ENCODE results near the gene MRPL28. TPM values are rescaled to one million over a fixed set of nuclear protein-coding genes. Genes with fewer than 3 reads are reported as not detected.
"Not testable (repeated sequence)": the region's sequence is repeated elsewhere in the genome, so short reads cannot be mapped to it uniquely, and the experiment has no call there.

Gene MRPL28
- polyA plus RNA-seq, 1 donor: 47.8 TPM

DNA sequence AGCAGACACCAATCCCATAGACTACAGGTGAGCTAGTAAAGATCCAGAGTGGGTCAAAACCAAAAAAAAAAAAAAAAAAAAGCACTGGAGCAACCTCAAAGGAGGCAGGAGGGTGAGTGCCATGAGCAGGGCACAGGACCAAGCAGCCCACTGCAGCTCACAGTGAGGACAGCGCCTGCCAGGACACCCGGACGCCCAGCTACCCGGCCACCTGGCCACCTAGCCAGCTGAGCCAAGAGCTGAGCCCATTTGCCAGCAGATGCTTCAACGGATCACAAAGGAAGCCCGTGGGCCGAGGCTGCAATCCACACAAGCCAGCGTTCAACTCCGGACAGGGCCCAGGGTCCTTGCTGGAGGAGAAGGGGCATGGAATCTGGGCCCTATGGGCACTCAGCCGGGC lies 32.9 kb downstream of the MRPL28 start:
- DNase-seq: no peak

DNA sequence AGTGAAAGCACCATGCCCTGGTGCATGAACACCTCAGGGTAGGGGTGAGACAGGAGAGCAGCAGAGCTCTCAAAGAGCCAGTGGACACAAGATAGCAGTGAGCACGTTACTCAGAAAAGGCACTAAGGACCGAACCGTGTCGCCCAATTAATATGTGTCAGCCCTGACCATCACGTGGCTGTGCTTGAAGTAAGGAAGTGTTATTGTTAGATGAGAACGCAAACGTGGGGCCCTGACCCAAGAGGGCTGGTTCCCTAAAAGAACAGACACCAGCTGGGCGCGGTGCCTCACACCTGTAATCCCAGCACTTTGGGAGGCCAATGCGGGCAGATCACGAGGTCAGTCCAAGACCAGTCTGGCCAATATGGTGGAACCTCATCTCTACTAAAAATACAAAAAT lies 34.1 kb downstream of the MRPL28 start:
- DNase-seq: no peak

DNA sequence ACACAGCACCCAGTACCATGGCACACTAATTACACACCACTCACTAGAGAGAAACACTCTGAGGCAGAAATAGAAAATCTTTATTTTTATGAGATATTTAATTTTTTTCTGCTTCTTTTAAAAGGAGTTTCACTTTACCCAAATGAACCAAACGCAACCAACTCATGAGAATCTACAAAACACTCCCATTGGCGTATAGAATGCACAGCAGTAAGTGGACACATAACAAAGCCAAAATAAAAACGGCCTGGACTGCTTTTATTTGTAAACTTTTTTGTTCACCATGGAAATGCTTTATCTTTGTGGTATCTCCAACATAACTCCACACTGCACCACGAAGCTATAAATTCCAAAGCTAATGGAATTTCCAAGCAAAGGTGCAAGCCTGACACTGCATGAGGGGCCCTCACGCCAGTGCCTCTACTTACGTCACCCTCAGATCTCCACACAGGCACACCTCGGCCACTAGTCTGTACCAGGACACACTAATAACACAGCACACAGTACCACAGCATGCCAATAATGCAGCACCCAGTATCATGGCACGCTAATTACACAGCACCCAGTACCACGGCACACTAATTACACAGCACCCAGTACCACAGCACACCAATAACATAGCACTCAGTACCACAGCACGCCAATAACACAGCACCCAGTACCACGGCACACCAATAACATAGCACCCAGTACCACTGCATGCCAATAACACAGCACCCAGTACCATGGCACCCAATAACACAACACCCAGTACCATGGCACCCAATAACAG lies 35.3 kb downstream of the MRPL28 start:
- DNase-seq: not testable (repeated sequence)

DNA sequence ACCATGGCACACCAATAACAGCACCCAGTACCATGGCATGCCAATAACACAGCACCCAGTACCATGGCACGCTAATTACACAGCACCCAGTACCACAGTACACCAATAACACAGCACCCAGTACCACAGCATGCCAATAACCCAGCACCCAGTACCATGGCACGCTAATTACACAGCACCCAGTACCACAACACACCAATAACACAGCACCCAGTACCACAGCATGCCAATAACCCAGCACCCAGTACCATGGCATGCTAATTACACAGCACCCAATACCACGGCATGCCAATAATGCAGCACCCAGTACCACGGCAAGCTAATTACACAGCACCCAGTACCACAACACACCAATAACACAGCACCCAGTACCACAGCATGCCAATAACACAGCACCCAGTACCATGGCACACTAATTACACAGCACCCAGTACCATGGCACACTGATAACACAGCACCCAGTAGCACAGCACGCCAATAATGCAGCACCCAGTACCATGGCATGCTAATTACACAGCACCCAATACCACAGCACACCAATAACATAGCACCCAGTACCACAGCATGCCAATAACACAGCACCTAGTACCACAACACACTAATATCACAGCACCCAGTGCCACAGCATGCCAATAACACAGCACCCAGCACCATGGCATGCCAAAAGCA lies 36.0 kb downstream of the MRPL28 start:
- not testable (repeated sequence) for DNase-seq

DNA sequence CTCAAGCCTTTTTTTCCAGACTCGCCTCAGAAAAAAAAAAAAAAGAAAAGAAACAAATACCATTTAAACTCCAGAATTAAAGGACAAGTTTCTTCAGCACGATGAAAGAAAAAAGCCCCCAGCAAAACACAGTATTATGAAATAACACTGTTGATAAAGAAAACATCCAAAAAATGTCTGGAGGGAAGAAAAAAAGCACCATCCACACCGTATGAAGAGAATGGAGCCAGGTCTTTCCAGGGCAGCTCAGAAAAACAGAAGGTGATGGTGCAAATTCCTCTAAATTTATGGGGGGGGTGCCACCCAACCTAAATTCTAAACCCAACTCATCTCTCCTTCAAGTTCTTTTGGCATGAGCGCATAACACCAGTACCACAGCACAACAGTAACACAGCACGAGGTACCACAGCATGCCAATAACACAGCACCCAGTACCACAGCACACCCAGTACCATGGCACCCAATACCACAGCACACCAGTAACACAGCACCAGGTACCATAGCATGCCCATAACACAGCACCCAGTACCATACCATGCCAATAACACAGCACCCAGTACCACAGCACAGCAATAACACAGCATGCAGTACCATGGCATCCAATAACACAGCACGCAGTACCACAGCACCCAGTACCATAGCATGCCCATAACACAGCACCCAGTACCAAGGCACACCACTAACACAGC lies 36.8 kb downstream of the MRPL28 start:
- DNase-seq: no peak

DNA sequence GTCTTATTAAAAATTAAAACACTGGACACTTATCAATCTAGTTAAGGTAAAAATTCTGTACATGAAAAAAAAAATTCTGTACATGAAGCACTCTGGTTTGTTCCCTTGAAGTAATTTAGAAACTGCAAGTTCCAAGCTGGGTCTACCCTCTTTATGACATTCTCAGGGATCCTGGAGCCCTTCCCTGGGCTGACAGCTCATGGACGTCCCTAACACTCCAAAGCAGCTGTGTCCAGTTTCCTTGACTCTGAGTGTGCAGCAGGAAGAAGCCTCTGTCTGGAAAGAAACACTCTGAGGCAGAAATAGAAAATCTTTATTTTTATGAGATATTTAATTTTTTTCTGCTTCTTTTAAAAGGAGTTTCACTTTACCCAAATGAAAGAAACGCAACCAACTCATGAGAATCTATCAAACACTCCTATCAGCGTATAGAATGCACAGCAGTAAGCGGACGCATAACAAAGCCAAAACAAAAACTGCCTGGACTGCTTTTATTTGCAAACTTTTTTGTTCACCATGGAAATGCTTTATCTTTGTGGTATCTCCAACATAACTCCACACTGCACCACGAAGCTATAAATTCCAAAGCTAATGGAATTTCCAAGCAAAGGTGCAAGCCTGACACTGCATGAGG lies 39.0 kb downstream of the MRPL28 start:
- DNase-seq: peak; percentile 67

DNA sequence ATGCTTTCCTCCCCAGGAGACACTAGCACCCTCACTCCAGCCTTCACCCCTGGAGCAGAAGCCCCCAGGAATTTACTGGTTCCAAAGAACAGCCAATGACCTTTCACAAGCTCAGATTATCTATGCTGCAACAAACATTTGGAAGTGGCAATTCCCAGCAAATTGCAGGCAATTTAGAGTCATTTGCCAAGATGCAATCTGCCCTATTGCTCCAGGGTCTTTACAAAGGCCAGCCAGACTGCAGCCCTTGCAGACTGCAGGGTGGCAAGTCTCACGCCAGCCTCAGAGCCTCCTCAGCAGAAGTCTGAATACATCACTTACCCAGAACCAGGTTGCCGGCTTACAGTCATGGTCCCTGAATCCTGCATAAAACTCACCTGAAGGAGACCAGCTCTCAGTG lies 39.6 kb downstream of the MRPL28 start:
- no peak for DNase-seq

DNA sequence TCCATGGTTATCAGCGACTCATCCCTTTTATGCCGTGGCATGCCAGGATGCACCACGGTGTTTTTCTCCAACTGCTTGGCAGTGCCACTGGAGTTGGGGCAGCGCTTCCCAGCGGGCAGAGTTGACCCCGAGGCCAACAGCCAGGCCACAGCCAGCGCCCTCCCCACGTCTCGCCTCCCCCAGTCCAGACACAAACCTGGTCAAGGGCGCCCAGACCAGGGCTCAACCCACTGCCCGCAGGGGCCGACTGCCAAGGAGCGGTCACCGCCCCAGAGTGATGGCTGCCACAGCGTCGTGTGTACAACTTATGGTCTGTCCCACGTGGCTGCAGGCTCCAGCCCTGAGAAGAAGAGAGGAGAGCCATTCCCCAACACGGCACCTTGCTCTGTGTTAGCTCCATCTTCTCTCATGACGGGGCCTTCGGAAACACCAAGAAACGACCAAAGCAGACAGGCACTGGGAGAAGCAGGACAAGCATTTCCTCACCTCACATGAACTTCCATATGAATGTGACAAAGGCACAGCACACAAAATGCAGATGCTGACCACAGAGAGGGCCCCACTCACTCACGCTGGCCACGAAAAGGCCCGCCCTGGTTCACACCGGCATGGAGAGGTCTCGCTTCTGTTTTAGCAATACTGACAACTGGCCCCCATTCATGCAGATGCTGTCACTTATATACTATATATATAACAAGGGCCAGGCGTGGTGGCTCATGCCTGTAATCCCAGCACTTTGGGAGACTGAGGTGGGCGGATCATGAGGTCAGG lies 44.8 kb downstream of the MRPL28 start:
- no peak for DNase-seq

DNA sequence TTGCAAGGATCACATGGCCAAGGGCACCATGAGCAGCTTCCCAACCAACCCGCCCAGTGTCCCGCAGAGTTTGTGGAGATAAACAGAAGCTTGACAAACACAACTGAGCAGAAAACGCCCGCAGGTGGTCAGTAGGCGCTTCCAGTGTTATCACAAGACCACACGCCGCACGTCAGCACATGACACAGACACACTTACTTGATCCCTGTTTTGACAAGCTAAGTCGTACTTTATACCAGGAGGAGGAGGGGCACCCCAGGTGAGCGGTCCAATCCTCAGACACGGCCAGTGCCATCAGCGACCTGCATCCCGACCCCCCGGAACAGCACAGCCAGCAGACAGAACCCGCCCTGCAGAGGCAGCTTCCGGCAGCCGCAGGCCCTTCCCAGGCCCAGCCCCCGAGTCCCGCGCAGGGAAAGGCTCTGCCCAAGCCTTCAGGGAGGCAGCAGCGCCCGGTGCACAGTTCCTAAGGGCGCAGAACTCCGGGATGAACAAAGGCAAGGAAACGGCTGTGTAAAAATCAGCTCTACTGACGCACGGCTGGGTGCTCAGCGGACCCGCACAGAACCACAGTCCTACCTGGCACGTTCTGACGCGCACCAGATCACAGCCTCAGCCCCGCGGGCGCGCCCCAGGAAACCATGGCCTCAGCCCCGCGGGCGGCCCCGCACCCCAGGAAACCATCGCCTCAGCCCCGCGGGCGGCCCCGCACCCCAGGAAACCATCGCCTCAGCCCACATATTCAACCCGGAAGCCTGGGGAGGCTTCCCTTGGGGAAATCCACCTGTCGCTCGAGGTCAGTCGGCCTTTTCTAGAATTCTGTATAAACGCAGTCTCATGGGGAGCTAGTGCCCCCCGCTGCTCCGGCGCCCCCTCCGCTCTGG lies 45.6 kb downstream of the MRPL28 start:
- DNase-seq: no peak

DNA sequence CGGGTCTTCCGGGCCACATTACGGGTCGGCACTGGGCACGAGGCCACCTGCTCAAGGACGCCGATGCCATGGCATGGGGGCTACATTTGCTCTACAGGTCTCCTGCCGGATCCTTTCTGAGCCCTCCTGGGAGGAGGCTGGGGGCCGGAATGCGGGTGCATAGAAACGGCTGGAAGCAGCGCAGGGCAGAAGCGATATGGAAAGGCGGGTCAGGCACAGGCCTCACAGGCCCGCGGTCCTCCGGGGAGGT lies 46.2 kb downstream of the MRPL28 start:
- DNase-seq: no peak

DNA sequence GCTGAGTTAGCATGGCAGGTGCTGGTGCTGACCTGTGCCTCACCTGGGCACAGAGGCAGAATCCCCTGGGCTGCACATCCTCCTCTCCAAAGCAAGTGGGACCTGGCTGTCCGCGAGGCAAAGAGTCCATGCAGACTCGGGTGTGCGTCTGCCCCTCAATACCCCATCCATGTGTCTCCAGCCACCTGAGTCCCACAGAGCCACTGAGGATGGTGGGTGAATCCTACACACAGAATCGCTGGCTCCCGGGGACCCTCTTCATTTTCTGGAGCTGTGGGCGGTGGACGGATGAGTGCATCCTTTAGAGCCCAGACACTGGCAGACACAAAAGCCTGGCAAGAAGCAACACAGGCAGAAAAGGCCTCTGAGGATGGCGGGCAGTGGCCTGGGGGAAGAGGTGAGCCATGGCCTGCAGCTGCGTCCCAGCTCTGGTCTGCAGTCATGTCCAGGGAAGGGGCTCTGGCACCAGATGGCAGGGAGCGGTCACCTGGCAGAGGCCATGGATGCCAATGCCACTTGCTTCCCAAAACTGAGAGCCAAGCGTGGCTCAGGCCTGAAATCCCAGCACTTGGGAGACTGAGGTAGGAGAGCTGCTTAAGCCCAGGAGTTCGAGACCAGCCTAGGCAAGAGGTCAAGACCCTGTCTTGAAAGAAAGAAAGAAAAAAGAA lies 47.7 kb downstream of the MRPL28 start:
- no peak for DNase-seq

DNA sequence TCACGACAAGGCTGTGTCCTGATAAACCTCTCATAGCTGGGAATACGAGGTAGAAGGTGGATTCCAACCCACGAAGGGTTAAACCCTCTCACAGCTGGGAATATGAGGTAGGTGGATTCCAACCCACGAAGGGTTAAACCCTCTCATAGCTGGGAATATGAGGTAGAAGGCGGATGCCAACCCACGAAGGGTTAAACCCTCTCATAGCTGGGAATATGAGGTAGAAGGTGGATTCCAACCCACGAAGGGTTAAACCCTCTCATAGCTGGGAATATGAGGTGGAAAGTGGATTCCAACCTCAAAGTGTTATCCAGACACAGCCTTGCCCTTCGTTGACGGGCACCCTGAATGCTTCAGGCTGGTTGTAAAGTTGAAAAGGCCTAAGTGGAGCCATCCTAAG lies 48.8 kb downstream of the MRPL28 start:
- no peak for DNase-seq

DNA sequence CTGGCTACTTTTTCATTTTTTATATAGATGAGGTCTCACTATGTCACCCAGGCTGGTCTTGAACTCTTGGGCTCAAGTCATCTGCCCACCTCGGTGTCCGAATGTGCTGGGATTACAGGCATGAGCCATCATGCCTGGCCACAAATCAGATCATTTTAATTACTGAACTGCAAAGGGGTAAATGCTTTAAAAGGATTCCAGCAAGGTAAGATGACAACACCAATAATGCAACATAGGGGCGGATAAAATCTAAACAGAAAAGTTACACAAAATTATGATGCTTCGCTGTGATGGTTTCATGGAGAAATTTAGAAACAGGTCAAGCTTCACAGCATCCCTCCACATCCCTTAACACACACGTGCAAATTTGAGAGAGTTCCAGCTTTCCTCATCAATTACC lies 50.1 kb downstream of the MRPL28 start:
- DNase-seq: no peak

DNA sequence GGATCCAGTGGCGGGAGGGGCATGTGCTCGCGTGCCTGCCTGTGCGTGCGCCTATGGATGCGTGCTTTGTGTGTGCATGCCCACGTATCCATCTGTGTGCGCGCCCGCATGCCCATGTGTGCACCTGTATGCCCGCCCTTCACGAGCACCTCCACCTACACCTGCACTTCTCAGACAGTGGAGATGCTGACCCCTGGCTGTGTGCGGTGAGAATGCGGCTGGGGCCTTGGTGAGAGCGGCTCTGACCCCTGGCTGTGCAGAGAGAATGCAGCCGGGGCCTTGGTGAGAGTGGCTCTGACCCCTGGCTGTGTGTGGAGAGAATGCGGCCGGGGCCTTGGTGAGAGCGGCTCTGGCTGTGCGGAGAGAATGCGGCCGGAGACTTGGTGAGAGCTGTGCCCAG lies 51.7 kb downstream of the MRPL28 start:
- DNase-seq: no peak

DNA sequence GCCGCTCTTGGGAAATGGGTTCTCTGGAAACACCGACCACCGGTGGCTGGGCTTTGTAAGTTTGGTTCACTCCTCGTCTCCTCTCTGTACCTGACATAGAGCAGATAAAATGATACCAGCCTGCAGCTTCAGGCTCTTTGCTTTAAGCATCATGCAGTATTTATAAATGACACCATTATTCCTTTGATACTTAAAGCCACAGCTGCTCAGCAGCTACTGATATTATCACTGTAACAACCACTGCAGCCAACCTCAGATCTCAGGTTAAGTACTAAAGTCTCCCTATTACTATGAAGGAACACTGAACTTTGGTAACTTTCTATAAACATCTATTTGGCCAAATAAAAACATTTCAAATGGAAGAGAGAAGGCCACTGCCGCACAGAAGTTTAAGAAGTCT lies 52.8 kb downstream of the MRPL28 start:
- no peak for DNase-seq

Other genes starting within 250 kb of the MRPL28 start
- 34.9 TPM for gene NPRL3, start 231.9 kb downstream of the MRPL28 start, polyA plus RNA-seq (ENCODE audit: insufficient read length)
- gene HBZ, start 217.9 kb downstream of the MRPL28 start, polyA plus RNA-seq (ENCODE audit: insufficient read length): 1.9 TPM
- gene HBM, start 204.6 kb downstream of the MRPL28 start, polyA plus RNA-seq (ENCODE audit: insufficient read length): 9.6 TPM
- gene HBA2, start 197.7 kb downstream of the MRPL28 start, polyA plus RNA-seq (ENCODE audit: insufficient read length): 1,686 TPM
- gene HBA1, start 193.9 kb downstream of the MRPL28 start, polyA plus RNA-seq (ENCODE audit: insufficient read length): 1,043 TPM
- 1.1 TPM for gene HBQ1, start 190.1 kb downstream of the MRPL28 start, polyA plus RNA-seq (ENCODE audit: insufficient read length)
- gene LUC7L, start 141.1 kb downstream of the MRPL28 start, polyA plus RNA-seq (ENCODE audit: insufficient read length): 64.9 TPM
- gene FAM234A, start 135.7 kb downstream of the MRPL28 start, polyA plus RNA-seq (ENCODE audit: insufficient read length): 44.0 TPM
- 1.6 TPM for gene RGS11, start 94.6 kb downstream of the MRPL28 start, polyA plus RNA-seq (ENCODE audit: insufficient read length)
- gene ARHGDIG, start 89.9 kb downstream of the MRPL28 start, polyA plus RNA-seq (ENCODE audit: insufficient read length): 0.92 TPM
- 0.77 TPM for gene PDIA2, start 87.4 kb downstream of the MRPL28 start, polyA plus RNA-seq (ENCODE audit: insufficient read length)
- gene AXIN1, start 17.8 kb downstream of the MRPL28 start, polyA plus RNA-seq (ENCODE audit: insufficient read length): 12.4 TPM
- 29.0 TPM for gene PGAP6, start 11.4 kb upstream of the MRPL28 start, polyA plus RNA-seq (ENCODE audit: insufficient read length)
- 74.0 TPM for gene NME4, start 26.7 kb upstream of the MRPL28 start, polyA plus RNA-seq (ENCODE audit: insufficient read length)
- gene DECR2, start 31.3 kb upstream of the MRPL28 start, polyA plus RNA-seq (ENCODE audit: insufficient read length): 13.7 TPM
- gene RAB11FIP3, start 55.1 kb upstream of the MRPL28 start, polyA plus RNA-seq (ENCODE audit: insufficient read length): 30.0 TPM
- 31.7 TPM for gene CAPN15, start 157.2 kb upstream of the MRPL28 start, polyA plus RNA-seq (ENCODE audit: insufficient read length)
- 0.14 TPM for gene PRR35, start 189.9 kb upstream of the MRPL28 start, polyA plus RNA-seq (ENCODE audit: insufficient read length)
- 1.4 TPM for gene NHLRC4, start 196.5 kb upstream of the MRPL28 start, polyA plus RNA-seq (ENCODE audit: insufficient read length)
- gene PIGQ, start 199.4 kb upstream of the MRPL28 start, polyA plus RNA-seq (ENCODE audit: insufficient read length): 21.3 TPM
- 15.4 TPM for gene RAB40C, start 219.5 kb upstream of the MRPL28 start, polyA plus RNA-seq (ENCODE audit: insufficient read length)

Measured in hindlimb muscle (tissue), 1 donor.